Osteocyte (in vitro differentiated cells): ENCODE results near the gene GLB1L2. TPM values are rescaled to one million over a fixed set of nuclear protein-coding genes. Genes with fewer than 3 reads are reported as not detected.

ENCODE experiments used
- DNase-seq: peaks from one replicate; pipeline ENCODE4 v3.0.0; 2021; ENCODE audit warnings: mixed read lengths; ENCODE audit not compliant: unreplicated experiment; ENCODE audit errors: extremely low spot score
- H3K27ac Mint-ChIP-seq: one replicate; pipeline ENCODE4 v1.8.0; 2021; ENCODE audit warnings: mild to moderate bottlenecking, mixed read lengths; ENCODE audit not compliant: unreplicated experiment
- H3K27me3 Mint-ChIP-seq: one replicate; pipeline ENCODE4 v1.8.0; 2021; ENCODE audit warnings: mixed read lengths; ENCODE audit not compliant: unreplicated experiment
- H3K36me3 Mint-ChIP-seq: one replicate; pipeline ENCODE4 v1.8.0; 2021; ENCODE audit warnings: mixed read lengths; ENCODE audit not compliant: unreplicated experiment
- H3K4me1 Mint-ChIP-seq: one replicate; pipeline ENCODE4 v1.8.0; 2021; ENCODE audit warnings: mixed read lengths; ENCODE audit not compliant: unreplicated experiment
- H3K4me3 Mint-ChIP-seq: one replicate; pipeline ENCODE4 v1.8.0; 2021; ENCODE audit warnings: mild to moderate bottlenecking, moderate library complexity, mixed read lengths; ENCODE audit not compliant: unreplicated experiment
- H3K9me3 Mint-ChIP-seq: one replicate; pipeline ENCODE4 v1.8.0; 2021; ENCODE audit warnings: mixed read lengths; ENCODE audit not compliant: unreplicated experiment
- total RNA-seq: library from RNA; stranded (reverse); gene quantifications from 2 replicates; pipeline ENCODE4 v1.2.1, GENCODE V29; 2021
- TF ChIP-seq, protein P1 (sequence below): fragments of 200-600 bp; sonication (generic); IDR thresholded peaks from 2 replicates; pipeline ENCODE4 v1.5.0; 2021; ENCODE audit warnings: antibody characterized with exemption, mild to moderate bottlenecking, moderate library complexity

GLB1L2 gene
- total RNA-seq, 1 donor from 2014 or later = not detected

DNA sequence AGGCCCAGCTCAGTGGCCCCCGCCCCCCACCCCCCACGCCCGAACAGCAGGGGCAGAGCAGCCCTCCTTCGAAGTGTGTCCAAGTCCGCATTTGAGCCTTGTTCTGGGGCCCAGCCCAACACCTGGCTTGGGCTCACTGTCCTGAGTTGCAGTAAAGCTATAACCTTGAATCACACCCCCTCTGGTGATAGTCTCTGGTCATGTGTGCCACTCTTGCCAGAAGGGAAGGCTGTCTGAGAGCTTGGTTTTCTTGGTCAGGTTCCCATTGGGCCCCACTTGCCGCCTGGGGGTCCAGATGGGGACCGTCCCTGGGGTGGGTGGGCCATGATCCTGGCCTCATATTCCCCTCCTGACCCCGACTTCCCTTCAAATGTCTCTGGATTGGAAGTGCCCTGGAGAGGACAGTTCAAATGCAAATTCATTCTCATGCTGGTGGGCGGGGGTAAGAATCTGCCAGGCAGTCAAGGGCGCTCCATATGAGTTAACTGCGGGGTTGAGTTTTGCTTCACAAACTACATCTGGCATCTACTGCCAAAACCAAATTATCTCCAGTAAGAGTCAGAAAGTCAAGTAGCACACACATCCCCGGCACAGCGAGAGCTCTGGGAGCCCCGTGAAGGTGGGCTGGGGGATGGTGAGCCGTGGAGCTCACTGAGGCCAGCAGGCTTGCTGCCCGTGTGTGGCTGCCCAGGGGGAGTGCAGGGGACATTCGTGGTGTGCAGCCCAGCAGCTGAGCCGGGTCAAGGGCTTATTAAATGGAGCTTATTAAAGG lies 44.5 kb downstream of the GLB1L2 start:
- H3K9me3 Mint-ChIP-seq = no peaks in the 10 kb centered on the region
- TF ChIP-seq, protein P1, sequence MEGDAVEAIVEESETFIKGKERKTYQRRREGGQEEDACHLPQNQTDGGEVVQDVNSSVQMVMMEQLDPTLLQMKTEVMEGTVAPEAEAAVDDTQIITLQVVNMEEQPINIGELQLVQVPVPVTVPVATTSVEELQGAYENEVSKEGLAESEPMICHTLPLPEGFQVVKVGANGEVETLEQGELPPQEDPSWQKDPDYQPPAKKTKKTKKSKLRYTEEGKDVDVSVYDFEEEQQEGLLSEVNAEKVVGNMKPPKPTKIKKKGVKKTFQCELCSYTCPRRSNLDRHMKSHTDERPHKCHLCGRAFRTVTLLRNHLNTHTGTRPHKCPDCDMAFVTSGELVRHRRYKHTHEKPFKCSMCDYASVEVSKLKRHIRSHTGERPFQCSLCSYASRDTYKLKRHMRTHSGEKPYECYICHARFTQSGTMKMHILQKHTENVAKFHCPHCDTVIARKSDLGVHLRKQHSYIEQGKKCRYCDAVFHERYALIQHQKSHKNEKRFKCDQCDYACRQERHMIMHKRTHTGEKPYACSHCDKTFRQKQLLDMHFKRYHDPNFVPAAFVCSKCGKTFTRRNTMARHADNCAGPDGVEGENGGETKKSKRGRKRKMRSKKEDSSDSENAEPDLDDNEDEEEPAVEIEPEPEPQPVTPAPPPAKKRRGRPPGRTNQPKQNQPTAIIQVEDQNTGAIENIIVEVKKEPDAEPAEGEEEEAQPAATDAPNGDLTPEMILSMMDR = no peak
- H3K27ac Mint-ChIP-seq = no peak overlapping the region
- no peak for DNase-seq
- H3K4me3 Mint-ChIP-seq = no peak overlapping the region
- no peaks in the 10 kb centered on the region for H3K36me3 Mint-ChIP-seq
- peaks cover 2% of the 10 kb centered on the region for H3K27me3 Mint-ChIP-seq
- H3K4me1 Mint-ChIP-seq = no peaks in the 10 kb centered on the region

DNA sequence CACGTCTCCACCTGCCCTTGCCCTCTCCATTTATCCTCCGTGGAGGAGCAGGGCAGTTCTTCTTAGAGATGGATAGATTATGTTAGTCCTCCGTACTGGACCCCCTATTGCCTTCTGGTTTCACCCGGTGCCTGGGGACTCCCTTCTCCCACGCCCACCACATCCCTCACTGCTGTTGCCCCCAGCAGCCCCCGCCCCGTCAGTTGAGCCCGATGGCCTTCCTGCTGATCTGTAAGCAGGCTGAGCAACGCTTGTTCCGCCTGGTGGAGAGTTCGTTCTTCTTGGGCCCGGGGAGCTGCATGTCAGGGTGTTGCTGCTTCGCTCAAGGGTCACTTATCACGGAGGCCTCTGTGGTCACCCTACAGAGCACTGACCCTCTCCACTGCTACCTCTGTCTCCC lies 46.1 kb downstream of the GLB1L2 start:
- no peak overlapping the region for H3K27ac Mint-ChIP-seq
- H3K36me3 Mint-ChIP-seq = no peaks in the 10 kb centered on the region
- H3K4me1 Mint-ChIP-seq = no peaks in the 10 kb centered on the region
- TF ChIP-seq, protein P1 = no peak
- H3K4me3 Mint-ChIP-seq = no peak overlapping the region
- DNase-seq = no peak
- H3K9me3 Mint-ChIP-seq = no peaks in the 10 kb centered on the region
- peaks cover 2% of the 10 kb centered on the region for H3K27me3 Mint-ChIP-seq

DNA sequence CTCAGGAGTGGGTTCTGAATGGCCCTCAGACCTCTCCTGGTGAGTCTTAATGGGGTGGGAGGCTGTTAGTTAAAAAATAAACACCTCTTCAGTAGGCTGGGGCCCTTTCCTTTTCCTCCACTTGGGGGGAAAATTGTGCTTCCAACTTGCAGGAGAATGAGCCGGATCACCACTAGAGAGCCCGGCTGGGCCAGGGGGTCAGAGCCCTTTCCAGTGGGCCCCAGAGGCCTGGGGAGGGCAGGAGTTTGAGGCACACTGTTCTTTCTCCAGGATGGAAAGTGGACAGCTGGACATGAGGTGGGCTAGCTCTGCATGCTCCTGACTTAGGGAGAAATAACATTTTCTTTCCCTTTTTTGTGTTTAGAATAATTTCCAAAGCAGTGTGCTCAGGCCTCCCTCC lies 47.5 kb downstream of the GLB1L2 start:
- DNase-seq = no peak
- Mint-ChIP-seq H3K27ac (no peak overlapping the region), H3K4me1 (no peaks in the 10 kb centered on the region), H3K27me3 (peaks cover 2% of the 10 kb centered on the region), H3K9me3 (no peaks in the 10 kb centered on the region), H3K36me3 (no peaks in the 10 kb centered on the region), H3K4me3 (no peak overlapping the region)
- TF ChIP-seq, protein P1 = no peak

DNA sequence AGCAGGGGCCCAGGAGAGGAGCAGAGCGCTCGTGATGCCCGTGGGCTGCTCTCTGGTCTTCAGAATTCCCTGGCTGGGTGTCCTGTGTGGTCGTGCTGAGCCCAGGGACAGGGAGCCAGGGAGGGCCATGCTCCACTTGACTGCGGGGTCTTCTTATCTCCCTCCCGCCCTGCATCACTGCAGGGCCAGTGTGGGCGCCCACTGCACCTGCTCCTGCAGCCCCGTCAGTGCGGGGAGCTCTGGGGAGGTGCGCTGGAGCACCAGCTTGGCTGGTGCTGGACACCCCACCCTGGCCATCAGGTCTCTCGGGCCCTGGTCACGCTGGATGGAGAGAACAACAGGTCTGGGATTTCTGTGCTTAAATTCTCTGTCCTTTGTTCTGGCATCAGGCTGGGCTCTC lies 48.4 kb downstream of the GLB1L2 start:
- TF ChIP-seq, protein P1 = no peak
- DNase-seq = no peak
- Mint-ChIP-seq H3K9me3 (no peaks in the 10 kb centered on the region), H3K27me3 (no peaks in the 10 kb centered on the region), H3K36me3 (no peaks in the 10 kb centered on the region), H3K27ac (no peak overlapping the region), H3K4me3 (no peak overlapping the region), H3K4me1 (no peaks in the 10 kb centered on the region)

DNA sequence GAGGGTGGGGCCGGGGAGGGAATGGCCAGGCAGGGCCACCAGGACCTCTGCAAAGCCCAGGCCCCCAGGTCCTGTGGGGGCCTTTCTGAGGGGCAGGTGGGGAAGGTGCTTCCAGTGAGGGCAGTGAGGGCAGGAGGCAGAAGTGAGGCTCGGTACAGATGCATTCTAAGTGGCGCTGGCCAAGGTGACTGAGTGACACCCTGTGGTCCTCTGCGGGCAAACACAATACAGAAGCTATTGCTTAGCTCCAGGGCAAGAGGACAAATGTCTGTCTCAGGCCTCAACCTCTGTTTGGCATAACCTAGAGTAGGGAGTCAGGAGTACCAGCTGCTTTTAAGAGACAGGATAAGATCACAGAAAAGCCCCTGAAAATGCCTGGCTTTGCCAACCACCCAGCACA lies 49.0 kb downstream of the GLB1L2 start:
- Mint-ChIP-seq H3K27me3 (no peaks in the 10 kb centered on the region), H3K36me3 (no peaks in the 10 kb centered on the region), H3K4me1 (no peaks in the 10 kb centered on the region), H3K4me3 (no peak overlapping the region), H3K9me3 (no peaks in the 10 kb centered on the region), H3K27ac (no peak overlapping the region)
- no peak for DNase-seq
- TF ChIP-seq, protein P1 = no peak
